Hypothalamus (tissue), 51 donors: ENCODE results near the gene KLHL22.
"Not testable (repeated sequence)": the region's sequence is repeated elsewhere in the genome, so short reads cannot be mapped to it uniquely, and the experiment has no call there.

ENCODE experiments used
- DNase-seq, 51 donors: peaks; one replicate each; lab custom pipeline; 2025; lab: John Stamatoyannopoulos, UW

KLHL22 gene, protein sequence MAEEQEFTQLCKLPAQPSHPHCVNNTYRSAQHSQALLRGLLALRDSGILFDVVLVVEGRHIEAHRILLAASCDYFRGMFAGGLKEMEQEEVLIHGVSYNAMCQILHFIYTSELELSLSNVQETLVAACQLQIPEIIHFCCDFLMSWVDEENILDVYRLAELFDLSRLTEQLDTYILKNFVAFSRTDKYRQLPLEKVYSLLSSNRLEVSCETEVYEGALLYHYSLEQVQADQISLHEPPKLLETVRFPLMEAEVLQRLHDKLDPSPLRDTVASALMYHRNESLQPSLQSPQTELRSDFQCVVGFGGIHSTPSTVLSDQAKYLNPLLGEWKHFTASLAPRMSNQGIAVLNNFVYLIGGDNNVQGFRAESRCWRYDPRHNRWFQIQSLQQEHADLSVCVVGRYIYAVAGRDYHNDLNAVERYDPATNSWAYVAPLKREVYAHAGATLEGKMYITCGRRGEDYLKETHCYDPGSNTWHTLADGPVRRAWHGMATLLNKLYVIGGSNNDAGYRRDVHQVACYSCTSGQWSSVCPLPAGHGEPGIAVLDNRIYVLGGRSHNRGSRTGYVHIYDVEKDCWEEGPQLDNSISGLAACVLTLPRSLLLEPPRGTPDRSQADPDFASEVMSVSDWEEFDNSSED

DNA sequence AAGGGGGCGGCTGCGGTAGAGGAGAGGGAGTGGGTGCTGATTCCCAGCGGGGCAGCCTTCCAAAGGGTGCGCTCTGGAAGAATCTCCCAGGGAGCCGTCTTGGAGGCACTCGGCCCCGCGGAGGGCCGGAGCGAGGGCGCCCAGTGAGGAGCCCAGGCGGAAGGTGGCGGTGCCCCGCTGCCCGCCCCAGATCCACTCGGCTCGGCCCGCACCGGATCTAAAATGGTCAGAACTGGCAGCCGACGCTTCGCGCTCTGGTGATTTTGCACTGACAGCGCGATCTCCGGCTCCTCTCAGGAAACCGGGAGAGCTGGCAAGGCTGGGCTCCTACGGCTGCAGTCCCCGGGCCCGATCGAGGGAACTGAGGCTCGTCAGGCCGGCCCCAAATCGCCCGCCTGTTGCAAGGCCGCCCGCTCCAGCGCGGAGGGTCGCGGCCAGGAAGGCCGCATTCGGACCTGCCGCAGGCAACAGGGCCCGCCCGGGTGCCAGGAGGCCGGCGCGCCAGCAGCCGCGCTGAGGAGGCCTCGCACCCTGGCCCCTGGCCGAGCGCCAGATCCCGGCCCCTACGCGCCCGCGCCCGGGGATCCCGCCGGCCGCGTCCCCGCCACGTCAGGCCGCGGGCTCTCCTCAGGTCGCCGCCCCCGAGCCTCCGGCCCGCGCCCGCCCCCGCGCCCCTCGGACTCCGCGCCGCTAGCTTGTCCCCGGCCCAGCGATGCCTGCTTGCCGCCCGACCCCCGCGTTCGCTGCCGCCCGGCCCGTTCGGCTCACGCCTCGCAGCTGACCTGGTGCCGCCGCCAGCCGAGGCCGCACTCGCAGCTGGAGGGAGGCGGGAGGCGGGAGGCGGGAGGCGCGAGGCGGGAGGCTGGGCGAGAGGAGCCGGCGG, at the start of gene KLHL22:
Gene KLHL22, minus strand, starts transcription at position 818 of the 883 bp plus-strand sequence. CDS start 6,584 bp downstream, outside the sequence.
- peak in 27 of 51 donors; percentile 32 to 87 (median 59) for DNase-seq

DNA sequence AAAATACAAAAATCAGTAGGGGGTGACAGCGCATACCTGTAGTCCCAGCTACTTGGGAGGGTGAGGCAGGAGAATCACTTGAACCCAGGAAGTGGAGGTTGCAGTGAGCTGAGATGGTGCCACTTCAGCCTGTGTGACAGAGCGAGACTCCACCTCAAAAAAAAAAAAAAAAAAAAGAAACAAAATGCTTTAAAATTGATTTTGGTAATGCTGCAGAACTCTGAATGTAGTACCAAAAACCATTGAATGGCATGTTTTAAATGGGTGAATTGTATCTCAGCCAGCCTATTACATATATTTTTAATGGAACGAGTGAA, 49.7 kb upstream of the KLHL22 start:
- DNase-seq = not testable (repeated sequence)

DNA sequence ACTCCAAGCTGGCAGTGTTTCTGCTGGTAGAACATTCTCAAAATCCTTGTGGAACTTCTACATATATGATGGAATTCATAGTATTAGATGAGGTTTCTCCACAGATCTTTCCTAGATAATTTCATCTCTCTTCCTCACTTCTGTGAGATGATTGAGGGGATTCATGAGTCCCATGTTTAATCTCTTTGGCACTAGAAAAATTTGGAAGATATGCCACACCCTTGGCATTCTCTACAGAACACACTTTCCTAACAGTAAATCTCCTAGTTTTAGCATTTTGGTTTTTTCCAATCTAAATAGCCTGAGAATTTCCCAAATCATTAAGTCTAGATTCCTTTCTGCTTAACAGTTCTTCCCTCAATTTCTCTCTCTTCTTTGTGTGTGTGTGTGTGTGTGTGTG, 47.1 kb upstream of the KLHL22 start:
- DNase-seq = no peak

DNA sequence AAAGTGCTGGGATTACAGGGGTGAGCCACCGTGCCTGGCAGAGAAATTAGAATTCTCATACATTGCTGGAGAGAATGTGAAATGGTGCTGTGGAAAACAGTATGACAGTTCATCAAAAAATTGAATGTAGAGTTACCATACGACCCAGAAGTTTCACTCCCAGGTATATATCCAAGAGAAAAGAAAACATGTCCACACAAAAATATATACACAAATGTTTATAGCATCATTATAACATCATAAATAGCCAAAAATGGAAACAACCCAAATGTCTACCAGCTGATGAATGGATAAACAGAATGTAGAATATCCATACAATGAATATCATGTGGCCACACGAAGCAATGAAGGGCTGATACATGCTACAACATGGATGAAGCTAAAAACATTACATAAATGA, 46.5 kb upstream of the KLHL22 start:
- no peak for DNase-seq

DNA sequence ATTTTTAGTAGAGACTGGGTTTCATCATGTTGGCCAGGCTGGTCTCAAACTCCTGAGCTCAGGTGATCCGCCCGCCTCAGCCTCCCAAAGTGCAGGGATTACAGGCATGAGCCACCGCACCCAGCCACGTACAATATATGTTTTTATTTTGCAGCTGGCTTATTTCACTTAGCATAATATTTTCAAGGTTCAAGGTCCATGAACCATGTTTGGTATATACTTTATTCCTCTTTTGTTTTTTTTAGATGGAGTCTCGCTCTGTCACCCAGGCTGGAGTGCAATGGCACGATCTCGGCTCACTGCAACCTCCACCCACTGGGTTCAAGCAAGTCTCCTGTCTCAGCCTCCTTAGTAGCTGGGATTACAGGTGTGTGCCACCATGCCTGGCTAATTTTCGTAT, 43.3 kb upstream of the KLHL22 start:
- not testable (repeated sequence) for DNase-seq

DNA sequence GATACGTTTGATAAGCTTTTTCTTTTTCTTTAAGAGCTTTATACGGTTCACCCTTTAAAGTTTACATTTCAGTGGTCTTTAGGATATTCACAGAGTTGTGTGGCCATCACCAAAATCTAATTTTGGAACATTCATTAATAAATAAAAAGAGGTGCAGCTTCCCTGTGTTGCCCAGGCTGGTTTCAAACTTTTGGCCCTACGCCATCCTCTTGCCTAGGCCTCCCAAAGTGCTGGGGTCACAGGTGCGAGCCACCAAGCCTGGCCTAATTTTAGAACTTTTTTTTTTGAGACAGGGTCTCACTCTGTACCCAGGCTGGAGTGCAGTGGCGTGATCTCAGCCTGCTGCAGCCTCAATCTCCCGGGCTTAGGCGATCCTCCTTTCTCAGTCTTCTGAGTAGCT, 42.4 kb upstream of the KLHL22 start:
- no peak for DNase-seq

DNA sequence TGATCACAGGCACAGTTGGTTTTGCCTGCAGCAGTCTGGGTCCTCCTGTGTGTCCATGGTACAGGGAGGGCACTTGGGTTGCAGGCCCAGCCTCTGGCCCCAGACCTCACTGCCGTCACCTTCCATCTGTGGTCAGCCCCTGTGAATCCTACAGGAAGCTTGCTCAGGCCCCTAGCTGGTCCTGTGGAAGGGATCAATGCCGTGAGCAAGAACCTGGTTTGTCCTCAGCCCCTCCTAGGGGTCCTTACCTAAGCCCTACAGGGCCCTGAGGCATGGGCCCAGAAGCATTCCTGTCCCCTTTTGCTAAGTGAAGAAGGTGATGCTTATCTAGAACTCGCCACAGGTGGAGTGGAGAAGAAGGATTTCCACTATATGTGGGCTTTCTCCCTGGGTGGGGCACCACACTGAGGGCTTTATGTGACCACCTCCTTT, 41.7 kb upstream of the KLHL22 start:
- no peak for DNase-seq

DNA sequence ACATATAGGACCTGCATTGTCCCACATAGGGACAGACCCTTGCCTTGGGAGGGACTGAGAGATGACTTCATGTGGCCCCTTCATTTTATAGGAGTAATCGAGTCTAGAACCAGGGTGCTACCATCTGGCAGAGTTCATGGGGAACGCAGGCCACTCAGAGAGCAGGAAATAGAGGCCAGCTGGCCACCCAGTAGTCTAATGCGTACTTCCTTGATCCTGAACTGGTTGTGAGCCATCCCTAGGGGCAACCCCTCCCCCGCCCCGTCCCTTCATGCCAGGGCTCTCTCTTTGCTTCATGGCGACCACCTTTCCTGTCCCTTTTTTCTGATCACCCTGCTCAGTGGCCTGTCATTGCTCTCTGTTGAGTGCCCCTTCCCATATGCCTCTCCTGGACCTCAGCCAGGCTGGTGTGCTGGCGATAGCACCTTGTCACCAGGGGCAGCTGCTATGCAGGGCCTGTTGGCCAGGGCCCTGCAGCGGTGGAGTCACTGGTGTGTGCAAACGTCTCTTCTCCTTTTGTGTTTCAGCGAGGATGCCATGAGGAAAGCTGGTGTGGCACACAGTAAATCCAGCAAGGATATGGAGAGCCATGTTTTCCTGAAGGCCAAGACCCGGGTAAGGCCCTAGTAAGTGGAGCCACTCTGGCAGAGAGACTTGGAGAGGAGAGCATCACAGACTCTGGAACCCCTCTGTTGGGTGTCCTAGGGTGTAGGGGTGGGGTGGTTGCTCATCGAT, 41.2 kb upstream of the KLHL22 start:
- DNase-seq = no peak

DNA sequence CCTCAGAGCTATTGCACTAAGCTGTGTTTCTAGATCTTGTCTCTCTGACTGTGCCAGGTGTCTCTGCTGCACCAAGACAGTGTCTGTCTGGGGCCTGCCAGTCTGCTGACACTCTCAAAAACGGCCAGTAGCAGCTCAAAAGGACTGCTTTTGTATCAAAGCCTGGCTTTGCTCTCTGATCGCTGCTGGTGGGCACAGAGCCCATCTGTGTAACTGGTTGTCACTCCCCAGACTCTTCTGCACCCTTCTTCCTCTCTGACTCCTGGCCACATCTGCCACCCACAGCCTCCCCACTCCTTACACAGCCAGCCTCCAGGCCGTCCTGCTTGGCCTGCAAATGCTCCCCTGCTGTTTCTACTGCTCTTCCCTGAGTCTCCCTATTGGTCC, 38.3 kb upstream of the KLHL22 start:
- peak in 20 of 51 donors; percentile 16 to 64 (median 30) for DNase-seq

DNA sequence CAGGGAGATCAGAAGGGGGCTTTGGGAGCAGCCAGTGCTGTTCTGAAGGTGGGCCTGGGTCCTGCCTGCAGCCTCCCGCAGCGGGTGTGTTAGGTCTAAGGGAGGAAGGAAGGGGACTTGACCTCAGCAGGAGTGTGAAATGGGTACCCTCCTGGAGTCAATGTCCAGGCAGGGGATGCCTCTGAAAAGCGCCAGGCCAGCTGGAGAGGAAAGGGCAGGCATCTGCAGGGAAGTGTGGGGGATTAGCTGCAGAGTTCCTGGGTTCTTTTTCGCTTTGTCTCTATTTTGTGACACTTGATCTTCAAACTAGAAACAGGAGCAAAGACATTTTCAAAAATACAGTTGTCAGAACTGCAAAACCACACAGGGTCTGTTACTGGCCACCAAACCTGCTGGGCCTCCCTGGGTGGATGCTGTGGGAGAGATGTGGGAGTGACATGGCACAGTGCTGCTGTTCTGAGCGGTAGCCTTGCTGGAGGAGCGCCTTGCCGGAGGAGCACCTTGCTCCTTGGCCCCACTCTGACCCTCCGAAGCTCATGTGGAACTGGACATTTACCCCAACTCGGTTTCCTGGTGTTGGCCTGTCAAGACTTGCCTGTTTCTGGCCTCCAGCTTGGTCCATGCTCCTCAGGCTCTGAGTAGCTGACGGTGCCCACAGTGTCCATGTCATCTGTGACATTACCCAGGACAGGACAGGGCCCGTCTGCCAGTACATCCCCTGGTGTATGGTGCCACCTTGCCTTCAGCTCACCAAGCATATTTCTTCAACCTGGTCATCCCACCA, 37.7 kb upstream of the KLHL22 start:
- DNase-seq = no peak

DNA sequence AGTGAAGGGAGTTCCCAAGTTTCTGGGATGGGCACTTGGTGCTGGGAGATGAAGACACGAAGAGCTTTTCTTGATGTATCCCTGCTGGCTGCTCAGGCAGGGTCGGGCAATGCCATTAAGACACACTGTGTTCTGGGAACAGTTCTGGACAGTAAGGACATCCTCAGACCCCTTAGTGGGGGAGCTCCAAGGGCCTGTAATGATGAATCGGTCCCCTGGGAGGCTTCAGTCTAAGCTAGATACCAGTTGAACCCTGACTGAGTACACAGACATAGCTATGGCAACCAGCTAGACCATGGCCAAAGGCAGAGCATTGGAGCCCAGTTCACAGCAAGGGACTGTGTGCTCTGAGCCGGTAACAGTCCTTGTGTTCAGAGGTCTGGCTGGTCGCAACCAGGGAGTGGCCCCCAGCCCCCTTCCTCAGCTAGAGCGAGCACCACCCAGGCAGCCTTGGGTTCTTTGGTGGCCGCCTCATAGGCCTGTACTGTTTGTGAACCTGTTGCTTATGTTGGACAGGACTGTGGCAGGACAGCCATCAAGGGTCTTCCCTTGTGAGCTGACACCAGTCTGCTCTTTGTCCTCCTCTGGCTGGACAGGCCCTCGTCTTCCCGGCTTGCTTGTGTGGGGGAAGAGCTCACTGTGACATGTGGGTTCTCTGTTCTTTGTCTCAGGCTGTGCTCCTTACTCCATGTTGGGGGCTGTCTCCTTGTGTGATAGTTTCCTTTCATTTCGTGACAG, 36.8 kb upstream of the KLHL22 start:
- peak in 1 of 51 donors; percentile 15 for DNase-seq

DNA sequence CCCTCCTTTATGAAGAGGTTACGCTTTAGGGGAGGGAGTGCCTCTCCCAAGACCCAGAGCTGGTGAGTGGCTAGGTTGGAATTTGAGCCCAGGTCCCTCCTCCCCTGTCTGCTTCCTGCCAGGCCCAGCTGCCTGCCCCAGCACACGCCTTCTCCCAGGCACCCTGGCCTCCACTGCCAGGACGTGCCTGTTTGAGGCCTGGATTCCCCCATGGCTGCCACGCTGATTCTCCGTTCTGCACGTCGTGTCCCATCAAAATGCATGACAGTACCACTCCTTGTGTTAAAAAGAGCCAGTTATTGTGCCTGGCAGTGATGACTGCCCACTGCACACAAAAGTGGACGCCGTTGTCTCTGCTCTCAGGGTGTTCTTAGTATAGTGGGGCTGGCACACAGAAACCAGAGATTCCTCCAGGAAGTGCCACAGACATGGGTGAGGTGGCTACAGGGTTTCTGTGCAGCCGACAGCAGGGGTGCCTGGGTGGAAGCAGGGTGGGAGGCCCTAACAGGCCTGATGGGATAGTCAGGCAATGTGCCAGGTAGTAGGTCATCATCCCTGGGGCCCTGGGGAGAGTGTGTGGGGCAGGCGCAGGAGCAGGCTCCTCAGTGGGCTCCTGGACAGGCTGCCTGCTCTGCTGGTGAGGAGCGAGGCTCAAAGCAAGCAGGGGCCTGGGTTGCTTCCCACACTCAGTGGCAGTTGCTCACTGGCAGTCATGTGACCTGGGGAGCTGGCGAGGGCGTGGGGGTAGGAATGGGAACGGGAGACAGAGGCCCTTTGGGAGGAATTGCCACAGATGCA, 36.0 kb upstream of the KLHL22 start:
- DNase-seq = peak in 30 of 51 donors; percentile 10 to 74 (median 40)

DNA sequence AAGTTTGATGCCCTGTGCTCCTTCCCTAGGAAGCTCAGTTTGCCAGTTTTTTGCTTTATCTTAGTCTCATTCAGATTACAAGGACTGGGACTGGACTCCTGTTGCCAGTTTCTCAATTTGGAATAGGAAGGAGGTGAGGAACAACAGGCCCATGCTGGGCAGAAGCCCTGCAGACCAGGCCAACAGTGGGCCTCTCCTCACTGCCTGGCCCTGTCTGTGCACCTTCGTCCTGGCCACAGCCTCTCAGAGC, 35.5 kb upstream of the KLHL22 start:
- DNase-seq = no peak

DNA sequence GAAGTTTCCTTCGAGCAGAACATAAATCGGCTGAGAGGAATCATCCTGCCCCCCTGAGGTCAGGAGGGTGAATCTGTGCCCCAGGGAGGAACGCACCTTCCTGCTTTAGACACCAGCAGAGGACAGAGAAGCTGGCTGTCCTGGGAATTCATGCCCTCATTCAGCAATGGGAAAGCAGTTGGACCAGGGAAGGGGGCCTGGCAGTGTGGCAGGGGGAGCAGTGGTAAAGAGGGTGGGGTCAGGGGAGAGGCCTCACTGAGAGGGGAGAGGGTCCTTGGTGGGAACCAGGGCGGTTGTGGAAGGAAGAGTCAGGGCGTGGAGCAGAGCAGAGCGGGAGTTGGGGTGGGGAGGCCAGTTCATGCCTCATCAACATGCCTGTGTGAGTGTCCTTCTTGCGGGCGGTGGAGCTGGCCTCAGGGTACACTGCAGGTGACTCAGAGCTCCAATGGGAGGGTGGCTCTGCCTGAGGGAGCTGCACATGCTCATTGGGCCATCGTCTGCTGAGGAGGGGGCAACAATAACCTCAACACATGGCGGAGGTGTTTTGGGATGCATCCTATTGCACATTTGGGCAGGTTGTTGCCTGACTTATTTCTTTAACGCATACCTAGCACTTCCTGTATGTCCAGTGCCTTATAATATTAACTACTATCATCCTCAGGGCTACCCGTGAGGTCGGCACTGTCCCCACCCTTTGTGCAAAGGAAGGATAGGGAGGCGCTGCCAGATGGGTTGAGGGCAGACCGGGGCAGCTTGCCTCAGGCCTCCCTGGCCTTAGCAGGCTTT, 35.0 kb upstream of the KLHL22 start:
- DNase-seq = no peak

DNA sequence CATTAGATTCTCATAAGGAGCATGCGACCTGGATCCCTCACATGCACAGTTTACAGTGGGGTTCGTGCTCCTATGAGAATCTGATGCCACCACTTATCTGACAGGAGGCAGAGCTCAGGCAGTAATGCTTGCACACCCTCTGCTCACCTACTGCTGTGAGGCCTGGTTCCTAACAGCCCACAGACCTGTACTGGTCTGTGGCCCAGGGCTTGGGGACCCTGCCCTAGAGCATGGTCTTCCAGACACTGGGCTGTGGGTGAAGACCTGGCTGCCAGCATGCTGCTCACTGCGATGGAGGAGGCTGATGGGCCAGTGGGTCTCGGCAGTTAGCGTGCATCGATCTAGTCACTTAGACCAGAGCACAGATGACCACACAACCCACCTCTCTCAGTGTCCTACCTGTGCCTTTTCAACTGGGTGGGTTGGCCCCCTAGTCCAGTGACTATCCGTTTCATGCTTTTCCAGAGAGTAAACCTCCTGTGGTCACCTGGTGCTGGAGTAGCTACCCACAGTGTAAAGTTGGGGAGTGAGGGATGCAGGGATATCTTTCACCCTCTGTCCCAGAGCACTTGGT, 32.9 kb upstream of the KLHL22 start:
- no peak for DNase-seq

DNA sequence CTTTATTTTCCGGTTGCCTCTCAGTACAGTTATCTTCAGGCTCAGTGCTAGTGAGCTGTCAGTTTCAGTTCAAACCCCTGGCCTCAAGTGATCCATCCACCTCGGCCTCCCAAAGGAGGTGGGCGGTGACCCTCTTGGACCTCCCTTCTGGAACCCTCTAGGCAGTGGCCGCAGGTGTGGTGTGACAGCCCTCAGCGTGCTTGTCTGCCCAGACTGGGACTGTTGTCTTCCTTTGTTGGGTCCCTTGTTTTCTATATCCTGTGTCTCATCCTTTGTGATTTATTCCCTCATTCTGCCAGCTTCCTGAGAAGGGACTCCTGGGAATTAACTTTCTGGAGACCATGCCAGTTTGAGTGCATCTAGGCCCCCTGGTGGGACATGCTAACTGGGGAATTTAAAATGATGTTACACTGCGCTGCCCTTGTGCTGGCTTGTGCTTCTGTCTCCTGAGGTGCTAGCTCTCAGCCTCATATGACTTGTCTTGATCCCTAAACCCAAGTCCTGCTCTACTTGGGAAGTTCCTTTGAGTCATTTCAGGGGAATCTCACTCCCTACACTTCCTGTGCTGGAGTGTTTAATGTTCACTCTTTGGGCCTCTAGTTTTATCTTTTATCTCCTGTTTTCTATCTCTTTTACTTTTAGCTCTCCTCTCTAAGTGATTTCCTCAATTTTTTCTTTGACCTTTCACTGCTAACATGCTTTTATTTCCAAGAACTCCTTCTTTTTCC, 31.2 kb upstream of the KLHL22 start:
- no peak for DNase-seq

DNA sequence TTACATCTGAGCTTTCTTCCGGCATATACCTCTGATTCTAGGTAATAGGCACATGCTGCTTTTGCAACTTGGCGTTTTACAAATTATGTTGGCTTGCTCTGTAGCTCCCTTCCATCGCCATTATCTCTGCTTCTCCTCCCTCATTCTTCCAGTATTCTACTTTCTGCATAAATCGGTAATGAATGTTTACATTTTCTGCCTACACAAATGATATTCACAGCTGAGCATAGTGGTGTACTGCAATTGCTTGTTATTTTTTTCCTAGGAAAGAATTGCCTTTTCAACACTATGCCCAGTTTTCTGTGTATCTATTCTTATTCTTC, 30.7 kb upstream of the KLHL22 start:
- no peak for DNase-seq
